AG08395 (cell line): ENCODE results near the gene IFNA10.
"Not testable (repeated sequence)": the region's sequence is repeated elsewhere in the genome, so short reads cannot be mapped to it uniquely, and the experiment has no call there.

Experiments used
- DNase-seq: peaks from one replicate; pipeline ENCODE4 v3.0.0; 2012; ENCODE audit warnings: mixed read lengths, low spot score

IFNA10 gene

GRCh38 chr9:21207043-21207442 is at the start of gene IFNA10:
Gene IFNA10, minus strand, starts transcription at chr9:21207143. Its CDS starts 46 bp downstream, at chr9:21207097.
- DNase-seq: not testable (repeated sequence)

GRCh38 chr9:21255538-21256212 is 48.7 kb upstream of the IFNA10 start:
- DNase-seq: no peak

GRCh38 chr9:21252721-21253547 is 46.0 kb upstream of the IFNA10 start:
- peak; percentile 44 for DNase-seq

GRCh38 chr9:21251638-21252037 is 44.7 kb upstream of the IFNA10 start:
- no peak for DNase-seq

- DNase-seq: no peak
Observed at GRCh38 chr9:21251190-21251589, 44.2 kb upstream of the IFNA10 start.

GRCh38 chr9:21244836-21245235 is 37.9 kb upstream of the IFNA10 start:
- DNase-seq: no peak

- no peak for DNase-seq
Observed at GRCh38 chr9:21239911-21240310, 33.0 kb upstream of the IFNA10 start, which contains the start of gene IFNA14. Gene IFNA14, minus strand, starts transcription at chr9:21240005. Its CDS starts 70 bp downstream, at chr9:21239935.

GRCh38 chr9:21236360-21236714 is 29.4 kb upstream of the IFNA10 start:
- not testable (repeated sequence) for DNase-seq

GRCh38 chr9:21235468-21236359 is 28.8 kb upstream of the IFNA10 start:
- peak; percentile 41 for DNase-seq

GRCh38 chr9:21234153-21234687 is 27.3 kb upstream of the IFNA10 start:
- no peak for DNase-seq

- DNase-seq: no peak
Observed at GRCh38 chr9:21233258-21233657, 26.3 kb upstream of the IFNA10 start.

- DNase-seq: no peak
Observed at GRCh38 chr9:21228122-21228521, 21.2 kb upstream of the IFNA10 start, which contains the start of gene IFNA17. Gene IFNA17, minus strand, starts transcription at chr9:21228222. Its CDS starts 49 bp downstream, at chr9:21228173.

GRCh38 chr9:21217211-21217610 is 10.3 kb upstream of the IFNA10 start, which contains the start of gene IFNA16:
Gene IFNA16, minus strand, starts transcription at chr9:21217311. Its CDS starts 6 bp downstream, at chr9:21217305.
- DNase-seq: not testable (repeated sequence)

GRCh38 chr9:21213411-21214326 is 6.7 kb upstream of the IFNA10 start:
- DNase-seq: peak; percentile 4

GRCh38 chr9:21212160-21212559 is 5.2 kb upstream of the IFNA10 start:
- DNase-seq: not testable (repeated sequence)

- not testable (repeated sequence) for DNase-seq
Observed at GRCh38 chr9:21210782-21211181, 3.8 kb upstream of the IFNA10 start.

GRCh38 chr9:21210311-21210710 is 3.4 kb upstream of the IFNA10 start:
- no peak for DNase-seq

- no peak for DNase-seq
Observed at GRCh38 chr9:21205204-21205603, 1.7 kb downstream of the IFNA10 start.

- not testable (repeated sequence) for DNase-seq
Observed at GRCh38 chr9:21202105-21202504, 4.8 kb downstream of the IFNA10 start, which contains the start of gene IFNA7. Gene IFNA7, minus strand, starts transcription at chr9:21202205. Its CDS starts 40 bp downstream, at chr9:21202165.
